ENCODE results near the gene FADS2.

DNA sequence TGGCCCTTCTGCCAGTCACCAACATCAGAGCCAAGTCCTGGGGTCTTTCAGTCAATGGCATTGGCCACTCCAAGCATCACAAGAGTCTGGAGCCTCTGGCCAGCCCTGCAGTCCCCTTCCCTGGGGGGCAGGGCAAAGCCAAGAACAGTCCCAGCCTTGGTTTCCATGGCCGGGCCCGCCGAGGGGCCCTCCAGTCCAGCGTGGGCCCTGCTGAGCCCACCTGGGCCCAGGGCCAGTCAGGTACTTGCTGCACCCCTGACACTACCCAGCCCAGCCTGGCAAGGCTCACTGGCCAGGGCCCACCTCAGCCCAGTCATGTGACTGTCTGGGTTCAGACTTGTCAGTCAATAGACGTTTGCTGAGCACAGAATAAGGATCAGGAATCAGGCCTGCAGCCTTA, 46.5 kb upstream of the FADS2 start:
- TF ChIP-seq, protein P1, sequence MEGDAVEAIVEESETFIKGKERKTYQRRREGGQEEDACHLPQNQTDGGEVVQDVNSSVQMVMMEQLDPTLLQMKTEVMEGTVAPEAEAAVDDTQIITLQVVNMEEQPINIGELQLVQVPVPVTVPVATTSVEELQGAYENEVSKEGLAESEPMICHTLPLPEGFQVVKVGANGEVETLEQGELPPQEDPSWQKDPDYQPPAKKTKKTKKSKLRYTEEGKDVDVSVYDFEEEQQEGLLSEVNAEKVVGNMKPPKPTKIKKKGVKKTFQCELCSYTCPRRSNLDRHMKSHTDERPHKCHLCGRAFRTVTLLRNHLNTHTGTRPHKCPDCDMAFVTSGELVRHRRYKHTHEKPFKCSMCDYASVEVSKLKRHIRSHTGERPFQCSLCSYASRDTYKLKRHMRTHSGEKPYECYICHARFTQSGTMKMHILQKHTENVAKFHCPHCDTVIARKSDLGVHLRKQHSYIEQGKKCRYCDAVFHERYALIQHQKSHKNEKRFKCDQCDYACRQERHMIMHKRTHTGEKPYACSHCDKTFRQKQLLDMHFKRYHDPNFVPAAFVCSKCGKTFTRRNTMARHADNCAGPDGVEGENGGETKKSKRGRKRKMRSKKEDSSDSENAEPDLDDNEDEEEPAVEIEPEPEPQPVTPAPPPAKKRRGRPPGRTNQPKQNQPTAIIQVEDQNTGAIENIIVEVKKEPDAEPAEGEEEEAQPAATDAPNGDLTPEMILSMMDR (conservative IDR thresholded peaks at IDR 0.05; ENCODE audit: low read depth in 2 of 2): no peak
- TF ChIP-seq POLR2AphosphoS5 (IDR thresholded peaks at IDR 0.05; ENCODE audit: low read depth): no peak
